Esophagus squamous epithelium (tissue), 4 donors: Measurements from ENCODE around the gene MYOCOS.

Experiments
- CTCF ChIP-seq, 6 experiments: fragments of 450-650 bp in 4 of 6; fragments of 200-600 bp in 2 of 6; sonication (generic) in 2 of 6; IDR thresholded peaks; one replicate each; pipeline ENCODE4 v1.5.1; 2016 to 2019; ENCODE audit warnings: antibody characterized with exemption in 6 of 6, mild to moderate bottlenecking in 4 of 6, moderate library complexity in 4 of 6
- POLR2A ChIP-seq, 4 donors: fragments of 450-650 bp; IDR thresholded peaks; one replicate each; pipeline ENCODE4 v1.6.1; 2017; ENCODE audit warnings: antibody characterized with exemption in 4 of 4, mild to moderate bottlenecking in 4 of 4, moderate library complexity in 3 of 4

- TF ChIP-seq CTCF (IDR thresholded peaks at IDR 0.05) (no peak), POLR2A (IDR thresholded peaks at IDR 0.05) (no peak)
These were observed 48.7 kb downstream of the MYOCOS start for GRCh38 chr1:171670739-171671138.
